Type B pancreatic cell (in vitro differentiated cells): Measurements from ENCODE around the gene NALCN. TPM values are rescaled to one million over a fixed set of nuclear protein-coding genes. Genes with fewer than 3 reads are reported as not detected.

Experiments
- DNase-seq: peaks from one replicate; pipeline ENCODE4 v3.0.0; 2021; ENCODE audit warnings: mixed read lengths; ENCODE audit not compliant: unreplicated experiment; ENCODE audit errors: extremely low spot score
- H3K27ac Mint-ChIP-seq: 2 replicates; pipeline ENCODE4 v1.8.0; 2021; ENCODE audit warnings: mild to moderate bottlenecking, mixed read lengths
- H3K27me3 Mint-ChIP-seq: 2 replicates; pipeline ENCODE4 v1.8.0; 2021; ENCODE audit warnings: mixed read lengths
- H3K36me3 Mint-ChIP-seq: 2 replicates; pipeline ENCODE4 v1.8.0; 2021; ENCODE audit warnings: mixed read lengths
- H3K4me1 Mint-ChIP-seq: one replicate; pipeline ENCODE4 v1.8.0; 2021; ENCODE audit warnings: mixed read lengths; ENCODE audit not compliant: unreplicated experiment
- H3K4me3 Mint-ChIP-seq: 2 replicates; pipeline ENCODE4 v1.8.0; 2021; ENCODE audit warnings: mild to moderate bottlenecking, mixed read lengths
- H3K9me3 Mint-ChIP-seq: 2 replicates; pipeline ENCODE4 v1.8.0; 2021; ENCODE audit warnings: mixed read lengths
- CTCF ChIP-seq: fragments of 200-600 bp; sonication (generic); conservative IDR thresholded peaks from 2 replicates; pipeline ENCODE4 v1.5.0; 2021; ENCODE audit warnings: antibody characterized with exemption, mild to moderate bottlenecking
- total RNA-seq: library from RNA; stranded (reverse); gene quantifications from 2 replicates; pipeline ENCODE4 v1.2.1, GENCODE V29; 2021; ENCODE audit warnings: low replicate concordance

NALCN gene
- total RNA-seq, 1 donor from 2014 or later = 0.70 TPM

GRCh38 chr13:101354895-101355294 lies 61.4 kb downstream of the NALCN start:
- TF ChIP-seq CTCF = no peak
- Mint-ChIP-seq H3K36me3 (no peaks in the 10 kb centered on the region), H3K27ac (no peak overlapping the region), H3K9me3 (peaks cover 6% of the 10 kb centered on the region), H3K27me3 (no peaks in the 10 kb centered on the region), H3K4me3 (no peak overlapping the region), H3K4me1 (no peaks in the 10 kb centered on the region)
- no peak for DNase-seq

GRCh38 chr13:101346942-101347728 lies 69.2 kb downstream of the NALCN start:
- H3K36me3 Mint-ChIP-seq = no peaks in the 10 kb centered on the region
- DNase-seq = no peak
- no peak for TF ChIP-seq CTCF
- H3K27ac Mint-ChIP-seq = no peak overlapping the region
- no peaks in the 10 kb centered on the region for H3K27me3 Mint-ChIP-seq
- no peak overlapping the region for H3K4me3 Mint-ChIP-seq
- H3K4me1 Mint-ChIP-seq = no peaks in the 10 kb centered on the region
- H3K9me3 Mint-ChIP-seq = peaks cover 9% of the 10 kb centered on the region

- H3K4me3 Mint-ChIP-seq = no peak overlapping the region
- peaks cover 9% of the 10 kb centered on the region for H3K9me3 Mint-ChIP-seq
- DNase-seq = no peak
- no peaks in the 10 kb centered on the region for H3K27me3 Mint-ChIP-seq
- no peaks in the 10 kb centered on the region for H3K36me3 Mint-ChIP-seq
- H3K27ac Mint-ChIP-seq = no peak overlapping the region
- no peak for TF ChIP-seq CTCF
- no peaks in the 10 kb centered on the region for H3K4me1 Mint-ChIP-seq
Observed at GRCh38 chr13:101346161-101346560, 70.1 kb downstream of the NALCN start.

GRCh38 chr13:101343128-101343787 lies 73.0 kb downstream of the NALCN start:
- Mint-ChIP-seq H3K27me3 (no peaks in the 10 kb centered on the region), H3K4me3 (no peak overlapping the region), H3K36me3 (no peaks in the 10 kb centered on the region), H3K9me3 (no peaks in the 10 kb centered on the region), H3K4me1 (no peaks in the 10 kb centered on the region), H3K27ac (no peak overlapping the region)
- DNase-seq = no peak
- no peak for TF ChIP-seq CTCF

- no peaks in the 10 kb centered on the region for H3K36me3 Mint-ChIP-seq
- TF ChIP-seq CTCF = no peak
- H3K27me3 Mint-ChIP-seq = no peaks in the 10 kb centered on the region
- DNase-seq = no peak
- H3K27ac Mint-ChIP-seq = no peak overlapping the region
- H3K4me1 Mint-ChIP-seq = no peaks in the 10 kb centered on the region
- no peaks in the 10 kb centered on the region for H3K9me3 Mint-ChIP-seq
- no peak overlapping the region for H3K4me3 Mint-ChIP-seq
Observed at GRCh38 chr13:101341464-101341863, 74.8 kb downstream of the NALCN start.
